Transverse colon (tissue), 4 donors: Measurements from ENCODE around the gene GADD45G. TPM values are rescaled to one million over a fixed set of nuclear protein-coding genes. Genes with fewer than 3 reads are reported as not detected.
A peak's percentile ranks its signal among the peaks of the same experiment; 100 is the strongest.

Experiments
- DNase-seq: peaks from one replicate; pipeline ENCODE4 v3.0.0-alpha.2; 2019
- H3K27ac ChIP-seq, 4 donors: fragments of 200-600 bp; sonication (generic); 2 replicates each; pipeline ENCODE4 v1.5.1; 2016 to 2018; ENCODE audit warnings: inconsistent platforms in 4 of 4
- H3K27me3 ChIP-seq: fragments of 200-600 bp; sonication (generic); 2 replicates; pipeline ENCODE4 v1.5.1; 2017; ENCODE audit warnings: inconsistent platforms
- H3K36me3 ChIP-seq, 4 donors: fragments of 200-600 bp; sonication (generic); 2 replicates each; pipeline ENCODE4 v1.5.1; 2017 to 2019; ENCODE audit warnings: inconsistent platforms in 4 of 4
- H3K4me1 ChIP-seq, 4 donors: fragments of 200-600 bp; sonication (generic); 2 replicates each; pipeline ENCODE4 v1.5.1; 2017 to 2020; ENCODE audit warnings: inconsistent platforms in 4 of 4
- H3K4me3 ChIP-seq, 4 donors: fragments of 200-600 bp; sonication (generic); 1 replicate in 1 of 4; 2 replicates in 3 of 4; pipeline versions ENCODE4 v1.5.1 to v1.6.1; 2017 to 2019; ENCODE audit warnings: inconsistent platforms in 4 of 4
- H3K9me3 ChIP-seq, 2 donors: fragments of 200-600 bp; sonication (generic); 2 replicates each; pipeline ENCODE4 v1.5.1; 2017 to 2019; ENCODE audit warnings: inconsistent platforms in 2 of 2
- CTCF ChIP-seq, 5 experiments: fragments of 200-600 bp in 3 of 5; fragments of 450-650 bp in 2 of 5; sonication (generic) in 3 of 5; IDR thresholded peaks; 1 replicate in 2 of 5; 2 replicates in 3 of 5; pipeline ENCODE4 v1.5.1; 2016 to 2017; ENCODE audit warnings: antibody characterized with exemption in 5 of 5, inconsistent platforms in 3 of 5, mild to moderate bottlenecking in 2 of 5, moderate library complexity in 1 of 5
- EP300 ChIP-seq: sonication (generic); formaldehyde crosslinking; IDR thresholded peaks from one replicate; pipeline ENCODE4 v1.6.1; 2017; ENCODE audit warnings: antibody characterized with exemption, low read depth
- POLR2A ChIP-seq: fragments of 450-650 bp; IDR thresholded peaks from one replicate; pipeline ENCODE4 v1.6.1; 2016; ENCODE audit warnings: antibody characterized with exemption, mild to moderate bottlenecking, moderate library complexity
- POLR2AphosphoS5 ChIP-seq, 3 donors: sonication (generic); formaldehyde crosslinking; IDR thresholded peaks; one replicate each; pipeline ENCODE4 v1.6.1; 2016; ENCODE audit warnings: antibody characterized with exemption in 3 of 3
- WGBS, 2 donors: methylation state at CpG; one replicate each; pipeline ENCODE4 v1.1.5; 2018; ENCODE audit warnings: low coverage in 1 of 2; 5-methylcytosine and 5-hydroxymethylcytosine counted together
- in situ Hi-C, 4 donors: fragments of 200-750 bp; cut with MboI; loops; one replicate each; pipeline versions ENCODE4 v1.15.0 to v1.15.1; 2017; ENCODE audit warnings: low sequenced_read_pairs in 3 of 4, low pct_ligation_motif_present in 1 of 4, low pct_unique_long_range_greater_than_20kb in 1 of 4
- intact Hi-C: fragments of 100-400 bp; cut with DNase I; formaldehyde crosslinking; loops from one replicate; pipeline ENCODE4 v1.15.1; 2023; ENCODE audit warnings: low total_unique reads
- total RNA-seq, 4 donors: library from RNA; depleted of rRNA; stranded (reverse); fragments of >200 nt; gene quantifications; one replicate each; pipeline ENCODE4 v1.1.0, GENCODE V29; 2016

Gene GADD45G
- total RNA-seq, 4 donors from 2014 or later, result 8.4 to 12.7 (median 10.3) TPM

DNA sequence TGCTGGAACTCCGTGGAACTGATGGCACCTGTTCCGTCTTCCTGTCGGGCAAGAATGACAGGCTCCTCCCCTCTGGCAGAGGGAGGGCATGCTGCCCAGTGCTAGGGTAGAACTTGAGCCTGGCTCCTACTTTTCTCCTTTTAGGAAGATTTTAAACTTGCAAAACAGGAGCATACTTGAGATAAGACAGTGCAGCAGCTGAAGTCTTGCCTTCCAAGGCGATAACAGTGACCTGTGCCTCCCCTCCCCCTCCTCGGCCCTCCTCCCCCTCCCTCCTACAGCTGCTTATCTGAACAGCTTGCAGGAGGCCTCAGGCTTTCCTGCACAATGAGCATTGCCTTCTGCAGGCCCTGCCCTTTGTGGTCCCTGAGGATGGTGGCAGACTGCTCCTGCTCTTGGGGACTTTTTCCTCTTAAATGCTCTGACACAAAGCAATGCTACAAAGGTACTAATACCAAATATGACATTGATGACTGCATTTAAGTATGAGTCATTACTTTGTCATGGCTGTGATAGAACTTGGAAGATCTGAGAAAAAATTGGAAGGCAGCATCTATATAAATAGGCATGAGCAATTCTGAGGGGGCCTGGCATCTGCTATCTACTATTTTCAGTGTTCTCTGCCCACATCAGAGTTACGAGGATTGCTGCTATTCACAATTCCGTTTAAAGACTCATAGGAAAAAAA lies 2.0 kb downstream of the GADD45G start:
- H3K36me3 ChIP-seq, result no peaks in the 10 kb centered on the region
- WGBS, 2 donors, result 29 to 54% methylated on average over 2 to 7 of the region's 7 CpGs
- H3K27ac ChIP-seq, result peak overlapping the region; percentile 91 to 97 (median 94)
- no peaks in the 10 kb centered on the region for H3K27me3 ChIP-seq
- intact Hi-C loops, result loop anchor here (5.0 to 10.0 kb wide), 2 partner anchors 286 to 338 kb away; no protein-coding TSS in a partner anchor
- H3K4me1 ChIP-seq, result peaks cover 16 to 37% (median 34%) of the 10 kb centered on the region in 4 donors
- H3K4me3 ChIP-seq, result peak overlapping the region in 3 of 4 donors; percentile 58 to 76 (median 71)
- TF ChIP-seq POLR2AphosphoS5 (IDR thresholded peaks at IDR 0.05), result peak in 1 of 3 donors; percentile 2
- TF ChIP-seq CTCF (IDR thresholded peaks at IDR 0.05), result no peak
- in situ Hi-C loops, result loop anchor here in 2 of 4 donors (10.0 to 25.0 kb wide), 2 partner anchors 306 to 318 kb away; no protein-coding TSS in a partner anchor
- peak; percentile 70 for DNase-seq
- H3K9me3 ChIP-seq, result no peaks in the 10 kb centered on the region

DNA sequence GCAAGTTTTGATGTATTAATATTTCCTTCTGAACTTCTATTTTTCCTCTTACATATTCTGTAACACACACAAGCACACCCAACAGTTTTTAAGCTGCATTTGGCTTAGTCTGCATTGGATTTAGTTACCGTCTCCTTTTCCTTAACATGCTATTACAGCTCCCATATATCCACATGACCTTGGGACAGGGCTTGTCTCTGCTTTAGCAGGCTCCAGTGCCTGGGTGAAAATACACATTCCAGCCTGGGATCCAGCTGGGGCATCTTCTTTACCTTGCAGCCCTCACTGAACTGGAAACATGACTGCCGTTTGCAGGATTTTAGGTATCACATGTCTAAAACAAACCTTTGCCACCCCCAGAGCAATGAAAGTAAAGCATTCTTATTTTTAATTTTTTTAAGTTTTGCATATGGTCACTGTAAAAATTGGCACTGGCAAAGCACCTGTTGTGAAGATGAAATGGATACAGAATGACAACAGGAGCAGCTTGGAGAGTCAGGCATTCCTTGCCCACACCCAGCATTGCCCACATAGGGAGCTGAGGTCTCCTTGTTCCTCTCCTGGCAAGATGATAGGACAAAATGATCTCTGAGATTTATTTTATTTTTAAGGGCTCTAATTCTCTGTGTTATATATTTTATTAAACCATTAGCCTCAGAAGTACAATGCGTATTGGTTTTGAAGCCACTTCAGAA lies 4.0 kb downstream of the GADD45G start:
- TF ChIP-seq POLR2A, result no peak
- no peak for TF ChIP-seq EP300
- no peak for TF ChIP-seq POLR2AphosphoS5 (IDR thresholded peaks at IDR 0.05)
- no peak for TF ChIP-seq CTCF (IDR thresholded peaks at IDR 0.05)
- WGBS, 2 donors, result 79 to 100% methylated on average over 1 to 3 of the region's 3 CpGs
- peaks cover 12 to 30% (median 27%) of the 10 kb centered on the region in 4 donors for H3K4me1 ChIP-seq
- H3K27ac ChIP-seq, result no peak overlapping the region
- in situ Hi-C loops, result loop anchor here in 2 of 4 donors (10.0 to 25.0 kb wide), 2 partner anchors 304 to 316 kb away; no protein-coding TSS in a partner anchor
- no peaks in the 10 kb centered on the region for H3K36me3 ChIP-seq
- no peaks in the 10 kb centered on the region for H3K27me3 ChIP-seq
- intact Hi-C loops, result loop anchor here (5.0 to 10.0 kb wide), 2 partner anchors 284 to 336 kb away; no protein-coding TSS in a partner anchor
- H3K9me3 ChIP-seq, result no peaks in the 10 kb centered on the region
- no peak for DNase-seq
- H3K4me3 ChIP-seq, result no peak overlapping the region

- in situ Hi-C loops, result loop anchor here in 2 of 4 donors (10.0 to 25.0 kb wide), 2 partner anchors 303 to 315 kb away; no protein-coding TSS in a partner anchor
These were observed 4.7 kb downstream of the GADD45G start for GRCh38 chr9:89609426-89610006.

More at GRCh38 chr9:89609426-89610006, 4.7 kb downstream of the GADD45G start:
- Histone ChIP-seq H3K4me1 (peaks cover 12 to 23% (median 19%) of the 10 kb centered on the region in 4 donors), H3K27ac (no peak overlapping the region), H3K4me3 (no peak overlapping the region), H3K36me3 (no peaks in the 10 kb centered on the region), H3K27me3 (no peaks in the 10 kb centered on the region), H3K9me3 (no peaks in the 10 kb centered on the region)
- intact Hi-C loops, result loop anchor here (5.0 to 10.0 kb wide), 2 partner anchors 283 to 335 kb away; no protein-coding TSS in a partner anchor
- no peak for TF ChIP-seq CTCF (IDR thresholded peaks at IDR 0.05)
- TF ChIP-seq EP300, result no peak
- no peak for TF ChIP-seq POLR2AphosphoS5 (IDR thresholded peaks at IDR 0.05)
- TF ChIP-seq POLR2A, result no peak
- 79 to 84% methylated on average over 3 to 8 of the region's 8 CpGs for WGBS, 2 donors
- no peak for DNase-seq
